ENCODE measurements around the gene LRFN2.

LRFN2 gene

DNA sequence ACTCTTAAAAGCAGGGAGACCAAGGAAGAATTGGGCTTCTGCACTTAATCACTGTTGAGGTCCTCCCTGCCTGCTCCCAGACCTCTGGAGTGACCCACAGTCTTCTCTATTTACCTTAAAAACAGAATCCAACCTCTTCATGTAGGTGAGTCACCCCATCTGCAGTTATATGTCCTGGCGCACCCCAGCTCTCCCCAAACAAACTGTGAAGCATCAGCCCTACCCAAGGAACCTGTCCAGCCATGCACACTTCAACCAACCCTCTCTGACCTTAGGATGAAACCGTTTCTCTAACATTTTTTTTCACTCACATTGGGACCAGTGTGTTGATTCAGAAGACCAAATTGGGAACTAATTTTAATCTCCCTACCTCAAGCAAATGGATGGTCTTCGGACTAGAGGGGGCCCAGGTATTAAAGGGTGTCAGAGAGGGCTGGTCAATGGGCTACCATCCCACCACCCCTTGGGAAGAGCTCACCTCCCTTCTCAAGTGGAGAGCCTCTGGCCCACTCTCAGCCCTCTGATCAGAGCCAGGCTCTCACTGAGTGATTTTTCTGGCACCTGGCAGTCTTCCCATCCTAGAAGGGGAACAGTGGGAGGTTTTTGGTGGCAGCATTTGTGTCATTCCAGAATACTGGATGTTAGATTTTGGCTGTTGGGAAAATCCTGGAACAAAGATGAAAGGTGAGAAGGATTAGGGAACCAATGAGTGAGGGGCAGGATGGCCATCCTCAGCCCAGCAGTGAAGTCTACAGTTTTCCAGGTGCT, 203.6 kb downstream of the LRFN2 start:
- no peaks in the 10 kb centered on the region for H3K4me1 ChIP-seq (ENCODE audit: control insufficient read depth, insufficient read depth, low read length, poor library complexity, severe bottlenecking)
- no peak overlapping the region for H3K27ac ChIP-seq (ENCODE audit: low read depth, low read length, severe bottlenecking)
- H3K4me3 ChIP-seq (ENCODE audit: extremely low read depth, insufficient read depth, low read length, poor library complexity, severe bottlenecking), result no peak overlapping the region
- H3K36me3 ChIP-seq (ENCODE audit: control insufficient read depth, insufficient read depth, low read length), result no peaks in the 10 kb centered on the region
- 71 to 88% methylated on average over 1 of the region's 3 CpGs for WGBS, 2 experiments (ENCODE audit: insufficient coverage in 2 of 2)
- no peaks in the 10 kb centered on the region for H3K9me3 ChIP-seq (ENCODE audit: control insufficient read depth, low read length)

DNA sequence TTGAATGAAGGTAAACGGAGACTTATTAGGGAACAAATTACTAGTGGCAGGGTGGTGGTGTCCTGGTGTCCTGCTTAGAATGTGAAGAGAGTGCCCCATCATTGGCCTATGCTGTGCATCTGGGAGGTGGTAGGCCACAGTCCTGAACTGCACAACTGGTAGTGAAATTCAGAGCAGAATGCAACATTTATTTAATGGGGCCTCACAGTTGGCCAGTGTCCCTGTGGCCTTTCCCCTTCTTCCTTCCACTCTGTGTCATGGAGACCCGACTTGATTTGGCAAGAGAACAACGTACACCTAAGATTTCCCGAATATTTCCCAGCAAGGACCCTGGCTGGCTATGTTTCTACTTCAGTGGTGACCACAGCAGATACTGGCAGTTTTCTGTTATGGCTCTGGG, 206.9 kb downstream of the LRFN2 start:
- WGBS, 2 experiments (ENCODE audit: insufficient coverage in 2 of 2), result 85 to 90% methylated on average over 4 of the region's 4 CpGs
- no peaks in the 10 kb centered on the region for H3K4me1 ChIP-seq (ENCODE audit: control insufficient read depth, insufficient read depth, low read length, poor library complexity, severe bottlenecking)
- no peaks in the 10 kb centered on the region for H3K36me3 ChIP-seq (ENCODE audit: control insufficient read depth, insufficient read depth, low read length)
- no peak overlapping the region for H3K27ac ChIP-seq (ENCODE audit: low read depth, low read length, severe bottlenecking)
- H3K9me3 ChIP-seq (ENCODE audit: control insufficient read depth, low read length), result no peaks in the 10 kb centered on the region
- no peak overlapping the region for H3K4me3 ChIP-seq (ENCODE audit: extremely low read depth, insufficient read depth, low read length, poor library complexity, severe bottlenecking)

DNA sequence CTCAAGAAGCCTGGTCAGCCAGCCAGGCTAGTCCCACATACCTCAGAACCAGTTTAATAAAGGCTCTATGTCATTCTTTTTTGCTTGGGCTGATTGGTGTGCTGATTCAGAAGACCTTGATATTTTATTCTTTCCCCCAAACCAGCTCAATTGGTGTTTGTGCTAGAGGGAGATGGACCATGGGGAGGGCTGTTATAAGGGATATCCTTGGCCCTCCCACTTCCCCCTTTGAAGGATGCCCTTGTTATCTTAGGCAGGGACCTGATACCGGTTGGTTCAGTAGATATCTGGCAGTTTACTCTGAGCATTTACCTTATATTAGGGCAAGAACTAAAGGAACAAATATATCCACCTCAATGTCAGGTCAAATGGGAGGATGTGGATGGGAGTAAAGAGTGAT, 207.4 kb downstream of the LRFN2 start:
- WGBS, 2 experiments (ENCODE audit: insufficient coverage in 2 of 2), result no CpG with 5 or more reads among the region's 1 CpG
- Histone ChIP-seq H3K4me1 (ENCODE audit: control insufficient read depth, insufficient read depth, low read length, poor library complexity, severe bottlenecking) (no peaks in the 10 kb centered on the region), H3K4me3 (ENCODE audit: extremely low read depth, insufficient read depth, low read length, poor library complexity, severe bottlenecking) (no peak overlapping the region), H3K9me3 (ENCODE audit: control insufficient read depth, low read length) (no peaks in the 10 kb centered on the region), H3K27ac (ENCODE audit: low read depth, low read length, severe bottlenecking) (no peak overlapping the region), H3K36me3 (ENCODE audit: control insufficient read depth, insufficient read depth, low read length) (no peaks in the 10 kb centered on the region)

DNA sequence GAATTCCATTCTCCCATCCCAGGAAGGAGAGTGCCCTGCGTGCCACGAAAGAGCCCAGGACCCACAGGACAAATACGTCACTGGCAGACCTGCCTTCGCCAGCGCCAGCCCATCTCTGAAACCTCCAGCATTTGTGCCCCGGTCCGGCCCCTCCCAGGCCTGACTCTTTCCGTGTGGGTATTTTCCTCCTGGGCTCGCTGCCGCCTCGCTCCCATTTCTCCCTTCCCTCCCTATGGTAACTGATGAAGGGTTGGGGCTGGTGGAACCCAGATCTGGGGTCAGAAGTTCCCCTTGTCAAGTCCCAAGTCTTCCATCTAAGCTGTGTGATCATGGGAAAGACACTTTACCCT, 208.5 kb downstream of the LRFN2 start:
- WGBS, 2 experiments (ENCODE audit: insufficient coverage in 2 of 2), result 98 to 100% methylated on average over 2 to 7 of the region's 11 CpGs

DNA sequence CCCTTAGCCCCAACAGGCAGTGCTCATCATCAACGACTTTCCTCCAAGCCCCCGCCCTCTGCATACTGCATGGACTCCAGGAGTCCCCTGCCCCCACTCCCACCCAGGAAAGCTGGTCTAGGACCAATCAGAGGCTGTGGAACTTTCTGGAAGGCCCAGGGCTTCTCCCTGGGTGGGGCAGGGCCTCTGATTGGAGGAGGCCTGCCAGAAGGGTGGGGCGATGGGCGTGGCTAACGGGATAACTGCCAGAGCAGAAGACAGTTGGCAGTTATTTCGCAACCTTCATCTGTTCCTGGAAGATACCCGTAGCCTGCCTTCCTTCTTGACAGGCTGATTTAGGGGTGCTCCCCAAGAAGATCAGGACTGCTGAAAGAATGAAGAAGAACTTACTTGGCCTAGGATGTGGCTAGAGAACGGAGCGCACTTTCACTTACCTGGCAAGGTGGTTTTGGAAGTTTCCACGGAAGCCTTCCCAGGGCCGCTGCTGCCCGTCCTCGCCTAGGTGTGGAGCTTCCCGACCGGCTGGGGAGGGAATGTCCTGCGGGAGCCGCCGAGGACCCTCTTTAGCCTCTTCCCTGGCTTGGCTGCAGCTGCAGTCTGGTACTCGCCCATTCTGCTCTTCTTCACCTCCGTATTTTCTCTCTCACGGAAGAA, 209.0 kb downstream of the LRFN2 start:
- WGBS, 2 experiments (ENCODE audit: insufficient coverage in 2 of 2), result 92 to 94% methylated on average over 12 to 20 of the region's 21 CpGs
- H3K4me1 ChIP-seq (ENCODE audit: control insufficient read depth, insufficient read depth, low read length, poor library complexity, severe bottlenecking), result no peaks in the 10 kb centered on the region
- no peaks in the 10 kb centered on the region for H3K36me3 ChIP-seq (ENCODE audit: control insufficient read depth, insufficient read depth, low read length)
- no peak overlapping the region for H3K27ac ChIP-seq (ENCODE audit: low read depth, low read length, severe bottlenecking)
- H3K4me3 ChIP-seq (ENCODE audit: extremely low read depth, insufficient read depth, low read length, poor library complexity, severe bottlenecking), result no peak overlapping the region
- no peaks in the 10 kb centered on the region for H3K9me3 ChIP-seq (ENCODE audit: control insufficient read depth, low read length)

More for the DNA sequence above, 208.5 kb downstream of the LRFN2 start:
- Histone ChIP-seq H3K27ac (ENCODE audit: low read depth, low read length, severe bottlenecking) (no peak overlapping the region), H3K9me3 (ENCODE audit: control insufficient read depth, low read length) (no peaks in the 10 kb centered on the region), H3K4me1 (ENCODE audit: control insufficient read depth, insufficient read depth, low read length, poor library complexity, severe bottlenecking) (no peaks in the 10 kb centered on the region), H3K4me3 (ENCODE audit: extremely low read depth, insufficient read depth, low read length, poor library complexity, severe bottlenecking) (no peak overlapping the region), H3K36me3 (ENCODE audit: control insufficient read depth, insufficient read depth, low read length) (no peaks in the 10 kb centered on the region)

DNA sequence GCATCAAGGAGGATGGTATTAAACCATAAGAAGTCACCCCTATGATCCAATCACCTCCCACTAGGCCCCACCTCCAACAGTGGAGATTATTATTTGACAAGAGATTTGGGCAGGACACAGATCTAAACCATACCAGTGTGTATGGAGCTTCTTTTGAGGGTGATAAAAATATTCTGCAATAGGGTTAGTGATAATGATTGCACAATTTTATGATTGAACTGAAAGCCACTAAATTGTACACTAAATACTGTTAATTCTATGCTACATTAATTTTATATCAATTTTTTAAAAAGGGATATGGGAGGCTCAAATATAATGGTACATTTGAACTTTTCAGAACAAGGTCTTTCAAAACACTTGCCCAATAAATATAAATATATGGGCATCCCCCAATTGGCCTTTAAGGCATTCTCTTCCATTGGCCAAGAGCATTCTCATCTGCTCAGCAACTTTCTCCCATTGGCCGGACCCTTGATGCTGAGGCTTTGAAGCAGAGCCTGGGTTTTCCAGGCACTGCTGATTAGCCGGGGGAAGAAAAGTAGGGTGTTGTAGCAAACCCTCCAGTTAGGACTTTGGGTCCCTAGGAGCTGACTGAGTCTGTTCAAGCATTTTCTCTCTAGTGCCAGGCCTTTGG, 209.9 kb downstream of the LRFN2 start:
- Histone ChIP-seq H3K36me3 (ENCODE audit: control insufficient read depth, insufficient read depth, low read length) (no peaks in the 10 kb centered on the region), H3K4me1 (ENCODE audit: control insufficient read depth, insufficient read depth, low read length, poor library complexity, severe bottlenecking) (no peaks in the 10 kb centered on the region), H3K27ac (ENCODE audit: low read depth, low read length, severe bottlenecking) (no peak overlapping the region), H3K4me3 (ENCODE audit: extremely low read depth, insufficient read depth, low read length, poor library complexity, severe bottlenecking) (no peak overlapping the region), H3K9me3 (ENCODE audit: control insufficient read depth, low read length) (no peaks in the 10 kb centered on the region)
- WGBS, 2 experiments (ENCODE audit: insufficient coverage in 2 of 2), result 83 to 94% methylated on average over 1 to 2 of the region's 2 CpGs

DNA sequence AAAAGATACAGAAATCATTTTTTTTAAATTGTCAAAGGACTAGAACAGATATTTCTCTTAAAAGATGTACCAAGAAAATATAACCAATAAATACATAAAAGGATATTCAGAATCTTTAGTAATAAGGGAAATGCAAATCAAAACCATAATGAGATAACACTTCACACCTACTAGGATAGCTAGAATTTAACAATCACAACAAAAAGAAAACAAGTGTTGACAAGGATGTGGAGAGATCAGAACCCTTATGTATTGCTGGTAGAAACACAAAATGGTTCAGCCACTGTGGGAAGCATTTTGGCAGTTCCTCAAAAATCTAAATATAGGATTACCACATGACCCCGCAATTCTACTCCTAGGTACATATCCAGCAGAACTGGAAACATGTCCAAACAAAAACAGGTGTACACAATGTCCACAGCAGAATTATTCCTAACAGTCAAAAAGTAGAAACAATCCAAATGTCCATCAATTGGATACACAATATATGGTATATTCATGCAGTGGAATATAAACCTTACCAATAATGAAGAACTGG, 211.0 kb downstream of the LRFN2 start:
- Histone ChIP-seq H3K27ac (ENCODE audit: low read depth, low read length, severe bottlenecking) (no peak overlapping the region), H3K4me1 (ENCODE audit: control insufficient read depth, insufficient read depth, low read length, poor library complexity, severe bottlenecking) (no peaks in the 10 kb centered on the region)
- WGBS, 2 experiments (ENCODE audit: insufficient coverage in 2 of 2), result 100% methylated on average over 1 of the region's 1 CpG; no CpG with 5 or more reads in 1 of the 2 experiments

DNA sequence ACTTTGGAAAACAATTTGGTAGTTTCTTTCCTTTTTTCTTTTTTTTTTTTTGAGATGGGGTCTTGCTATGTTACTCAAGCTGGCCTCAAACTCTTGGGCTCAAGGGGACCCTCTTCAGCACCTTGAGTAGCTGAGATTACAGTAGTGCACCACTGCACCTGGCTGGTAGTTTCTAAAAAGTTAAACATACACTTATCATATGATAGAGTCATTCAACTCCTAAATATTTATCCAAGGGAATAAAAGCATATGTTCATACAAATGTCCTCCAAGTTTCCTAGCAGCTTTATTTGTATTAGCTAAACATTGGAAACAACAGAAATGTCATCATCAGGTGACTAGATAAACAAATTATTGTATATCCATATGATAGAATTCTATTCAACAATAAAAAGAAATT, 213.9 kb downstream of the LRFN2 start:
- Histone ChIP-seq H3K36me3 (ENCODE audit: control insufficient read depth, insufficient read depth, low read length) (no peaks in the 10 kb centered on the region), H3K4me3 (ENCODE audit: extremely low read depth, insufficient read depth, low read length, poor library complexity, severe bottlenecking) (no peak overlapping the region), H3K9me3 (ENCODE audit: control insufficient read depth, low read length) (no peaks in the 10 kb centered on the region)

More for the DNA sequence above, 211.0 kb downstream of the LRFN2 start:
- H3K9me3 ChIP-seq (ENCODE audit: control insufficient read depth, low read length), result no peaks in the 10 kb centered on the region
- no peaks in the 10 kb centered on the region for H3K36me3 ChIP-seq (ENCODE audit: control insufficient read depth, insufficient read depth, low read length)
- no peak overlapping the region for H3K4me3 ChIP-seq (ENCODE audit: extremely low read depth, insufficient read depth, low read length, poor library complexity, severe bottlenecking)

DNA sequence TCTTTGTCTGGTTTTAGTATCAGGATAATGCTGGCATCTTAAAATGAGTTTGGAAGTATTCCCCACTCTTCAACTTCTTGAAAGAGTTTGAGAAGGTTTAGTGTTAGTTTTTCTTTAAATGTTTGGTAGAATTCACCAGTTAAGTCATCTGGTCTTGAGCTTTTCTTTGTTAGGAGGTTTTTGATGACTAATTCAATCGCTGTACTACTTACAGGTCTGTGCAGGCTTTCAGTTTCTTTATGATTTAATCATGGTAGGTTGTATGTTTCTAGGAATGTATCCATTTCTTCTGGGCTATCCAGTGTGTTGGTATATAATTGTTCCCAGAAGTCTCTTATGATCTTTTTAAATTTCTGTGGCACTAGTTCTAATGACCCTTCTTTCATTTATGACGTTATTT, 215.5 kb downstream of the LRFN2 start:
- Histone ChIP-seq H3K36me3 (ENCODE audit: control insufficient read depth, insufficient read depth, low read length) (no peaks in the 10 kb centered on the region), H3K4me3 (ENCODE audit: extremely low read depth, insufficient read depth, low read length, poor library complexity, severe bottlenecking) (no peak overlapping the region), H3K27ac (ENCODE audit: low read depth, low read length, severe bottlenecking) (no peak overlapping the region), H3K9me3 (ENCODE audit: control insufficient read depth, low read length) (peaks cover 4% of the 10 kb centered on the region), H3K4me1 (ENCODE audit: control insufficient read depth, insufficient read depth, low read length, poor library complexity, severe bottlenecking) (no peaks in the 10 kb centered on the region)
- 80 to 100% methylated on average over 1 of the region's 2 CpGs for WGBS, 2 experiments (ENCODE audit: insufficient coverage in 2 of 2)

More for the DNA sequence above, 213.9 kb downstream of the LRFN2 start:
- H3K27ac ChIP-seq (ENCODE audit: low read depth, low read length, severe bottlenecking), result no peak overlapping the region
- no peaks in the 10 kb centered on the region for H3K4me1 ChIP-seq (ENCODE audit: control insufficient read depth, insufficient read depth, low read length, poor library complexity, severe bottlenecking)

DNA sequence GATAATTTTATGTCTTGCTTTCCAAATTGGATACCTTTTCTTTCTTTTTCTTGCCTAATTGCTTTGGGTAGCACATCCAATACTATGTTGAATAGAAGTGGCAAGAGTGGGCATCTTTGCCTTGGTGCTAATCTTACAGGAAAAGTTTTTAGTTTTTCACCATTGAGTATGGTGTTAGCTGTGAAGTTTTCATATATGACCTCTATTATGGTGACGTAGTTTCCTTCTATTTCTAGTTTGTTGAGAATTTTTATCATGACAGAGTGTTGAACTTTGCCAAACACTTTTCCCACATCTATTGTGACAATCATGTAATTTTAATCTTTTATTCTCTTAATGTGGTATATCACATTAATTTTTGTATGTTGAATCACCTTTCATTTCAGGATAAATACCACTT, 216.1 kb downstream of the LRFN2 start:
- Histone ChIP-seq H3K27ac (ENCODE audit: low read depth, low read length, severe bottlenecking) (no peak overlapping the region), H3K4me1 (ENCODE audit: control insufficient read depth, insufficient read depth, low read length, poor library complexity, severe bottlenecking) (no peaks in the 10 kb centered on the region), H3K36me3 (ENCODE audit: control insufficient read depth, insufficient read depth, low read length) (no peaks in the 10 kb centered on the region), H3K4me3 (ENCODE audit: extremely low read depth, insufficient read depth, low read length, poor library complexity, severe bottlenecking) (no peak overlapping the region), H3K9me3 (ENCODE audit: control insufficient read depth, low read length) (peaks cover 5% of the 10 kb centered on the region)
- WGBS, 2 experiments (ENCODE audit: insufficient coverage in 2 of 2), result no CpG with 5 or more reads among the region's 1 CpG

DNA sequence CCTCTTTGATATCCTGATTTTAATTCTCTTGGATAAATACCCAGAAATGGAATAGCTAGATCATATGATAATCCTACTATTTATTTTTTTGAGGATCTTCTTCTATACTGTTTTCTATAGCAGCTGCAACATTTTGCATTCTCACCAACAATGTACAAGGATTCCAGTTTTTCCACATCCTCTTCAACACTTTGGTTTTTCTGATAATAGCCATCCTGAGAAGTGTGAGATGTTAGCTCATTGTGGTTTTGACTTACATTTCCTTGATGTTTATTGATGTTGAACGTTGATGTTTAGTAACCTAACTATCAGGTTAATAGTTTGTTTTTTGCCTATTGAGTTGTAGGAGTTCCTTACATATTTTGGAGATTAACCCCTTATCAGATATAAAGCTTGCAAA, 217.3 kb downstream of the LRFN2 start:
- no peak overlapping the region for H3K4me3 ChIP-seq (ENCODE audit: extremely low read depth, insufficient read depth, low read length, poor library complexity, severe bottlenecking)
- WGBS, 2 experiments (ENCODE audit: insufficient coverage in 2 of 2), result no CpG with 5 or more reads among the region's 1 CpG
- no peaks in the 10 kb centered on the region for H3K36me3 ChIP-seq (ENCODE audit: control insufficient read depth, insufficient read depth, low read length)
- peaks cover 5% of the 10 kb centered on the region for H3K9me3 ChIP-seq (ENCODE audit: control insufficient read depth, low read length)
- H3K27ac ChIP-seq (ENCODE audit: low read depth, low read length, severe bottlenecking), result no peak overlapping the region
- no peaks in the 10 kb centered on the region for H3K4me1 ChIP-seq (ENCODE audit: control insufficient read depth, insufficient read depth, low read length, poor library complexity, severe bottlenecking)
